ENCODE results near the gene ZER1. TPM values are rescaled to one million over a fixed set of nuclear protein-coding genes. Genes with fewer than 3 reads are reported as not detected.

Gene ZER1
- total RNA-seq, 1 donor from 2014 or later: 33.8 TPM

- Mint-ChIP-seq H3K27me3 (ENCODE audit: low read depth) (no peaks in the 10 kb centered on the region), H3K27ac (ENCODE audit: unreplicated experiment) (no peak overlapping the region), H3K36me3 (ENCODE audit: low read depth) (no peaks in the 10 kb centered on the region), H3K4me3 (ENCODE audit: unreplicated experiment) (no peak overlapping the region), H3K4me1 (ENCODE audit: low read depth) (peaks cover 9% of the 10 kb centered on the region), H3K9me3 (ENCODE audit: low read depth) (no peaks in the 10 kb centered on the region)
- DNase-seq (ENCODE audit: low spot score): peak; percentile 85
- TF ChIP-seq, protein P1, sequence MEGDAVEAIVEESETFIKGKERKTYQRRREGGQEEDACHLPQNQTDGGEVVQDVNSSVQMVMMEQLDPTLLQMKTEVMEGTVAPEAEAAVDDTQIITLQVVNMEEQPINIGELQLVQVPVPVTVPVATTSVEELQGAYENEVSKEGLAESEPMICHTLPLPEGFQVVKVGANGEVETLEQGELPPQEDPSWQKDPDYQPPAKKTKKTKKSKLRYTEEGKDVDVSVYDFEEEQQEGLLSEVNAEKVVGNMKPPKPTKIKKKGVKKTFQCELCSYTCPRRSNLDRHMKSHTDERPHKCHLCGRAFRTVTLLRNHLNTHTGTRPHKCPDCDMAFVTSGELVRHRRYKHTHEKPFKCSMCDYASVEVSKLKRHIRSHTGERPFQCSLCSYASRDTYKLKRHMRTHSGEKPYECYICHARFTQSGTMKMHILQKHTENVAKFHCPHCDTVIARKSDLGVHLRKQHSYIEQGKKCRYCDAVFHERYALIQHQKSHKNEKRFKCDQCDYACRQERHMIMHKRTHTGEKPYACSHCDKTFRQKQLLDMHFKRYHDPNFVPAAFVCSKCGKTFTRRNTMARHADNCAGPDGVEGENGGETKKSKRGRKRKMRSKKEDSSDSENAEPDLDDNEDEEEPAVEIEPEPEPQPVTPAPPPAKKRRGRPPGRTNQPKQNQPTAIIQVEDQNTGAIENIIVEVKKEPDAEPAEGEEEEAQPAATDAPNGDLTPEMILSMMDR (IDR thresholded peaks at IDR 0.05): no peak
Measured at GRCh38 chr9:128705051-128705965, 66.4 kb downstream of the ZER1 start.

DNA sequence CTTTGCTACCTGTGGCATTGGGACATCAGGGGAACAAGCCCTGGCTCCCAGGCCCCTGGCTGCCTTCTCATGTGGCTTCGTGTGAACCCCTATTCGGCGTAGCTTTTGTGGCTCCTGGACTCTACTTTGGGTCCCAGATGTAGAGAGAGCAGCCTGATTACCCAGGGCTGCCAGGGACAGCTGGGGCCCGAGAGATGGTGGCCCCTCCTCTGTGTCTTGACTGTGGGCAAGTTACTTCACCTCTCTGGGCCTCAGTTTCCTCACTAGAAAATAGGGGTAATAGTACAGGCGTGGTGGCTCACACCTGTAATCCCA is 67.4 kb downstream of the ZER1 start:
- H3K27ac Mint-ChIP-seq (ENCODE audit: unreplicated experiment): no peak overlapping the region
- H3K4me3 Mint-ChIP-seq (ENCODE audit: unreplicated experiment): no peak overlapping the region
- no peaks in the 10 kb centered on the region for H3K9me3 Mint-ChIP-seq (ENCODE audit: low read depth)
- peaks cover 9% of the 10 kb centered on the region for H3K4me1 Mint-ChIP-seq (ENCODE audit: low read depth)
- no peak for DNase-seq (ENCODE audit: low spot score)
- TF ChIP-seq, protein P1 (IDR thresholded peaks at IDR 0.05): no peak
- H3K27me3 Mint-ChIP-seq (ENCODE audit: low read depth): no peaks in the 10 kb centered on the region
- H3K36me3 Mint-ChIP-seq (ENCODE audit: low read depth): no peaks in the 10 kb centered on the region

GRCh38 chr9:128703616-128704355 is 67.9 kb downstream of the ZER1 start:
- H3K27ac Mint-ChIP-seq (ENCODE audit: unreplicated experiment): no peak overlapping the region
- DNase-seq (ENCODE audit: low spot score): peak; percentile 70
- H3K36me3 Mint-ChIP-seq (ENCODE audit: low read depth): no peaks in the 10 kb centered on the region
- TF ChIP-seq, protein P1 (IDR thresholded peaks at IDR 0.05): no peak
- no peaks in the 10 kb centered on the region for H3K27me3 Mint-ChIP-seq (ENCODE audit: low read depth)
- peak overlapping the region; percentile 76 for H3K4me3 Mint-ChIP-seq (ENCODE audit: unreplicated experiment)
- H3K4me1 Mint-ChIP-seq (ENCODE audit: low read depth): peaks cover 9% of the 10 kb centered on the region
- H3K9me3 Mint-ChIP-seq (ENCODE audit: low read depth): no peaks in the 10 kb centered on the region

- Mint-ChIP-seq H3K36me3 (ENCODE audit: low read depth) (no peaks in the 10 kb centered on the region), H3K9me3 (ENCODE audit: low read depth) (no peaks in the 10 kb centered on the region), H3K27ac (ENCODE audit: unreplicated experiment) (peak overlapping the region; percentile 71), H3K4me3 (ENCODE audit: unreplicated experiment) (peak overlapping the region; percentile 76), H3K4me1 (ENCODE audit: low read depth) (peaks cover 12% of the 10 kb centered on the region), H3K27me3 (ENCODE audit: low read depth) (no peaks in the 10 kb centered on the region)
- peak; percentile 87 for DNase-seq (ENCODE audit: low spot score)
- TF ChIP-seq, protein P1 (IDR thresholded peaks at IDR 0.05): no peak
Measured at GRCh38 chr9:128702949-128703615, 68.6 kb downstream of the ZER1 start.

DNA sequence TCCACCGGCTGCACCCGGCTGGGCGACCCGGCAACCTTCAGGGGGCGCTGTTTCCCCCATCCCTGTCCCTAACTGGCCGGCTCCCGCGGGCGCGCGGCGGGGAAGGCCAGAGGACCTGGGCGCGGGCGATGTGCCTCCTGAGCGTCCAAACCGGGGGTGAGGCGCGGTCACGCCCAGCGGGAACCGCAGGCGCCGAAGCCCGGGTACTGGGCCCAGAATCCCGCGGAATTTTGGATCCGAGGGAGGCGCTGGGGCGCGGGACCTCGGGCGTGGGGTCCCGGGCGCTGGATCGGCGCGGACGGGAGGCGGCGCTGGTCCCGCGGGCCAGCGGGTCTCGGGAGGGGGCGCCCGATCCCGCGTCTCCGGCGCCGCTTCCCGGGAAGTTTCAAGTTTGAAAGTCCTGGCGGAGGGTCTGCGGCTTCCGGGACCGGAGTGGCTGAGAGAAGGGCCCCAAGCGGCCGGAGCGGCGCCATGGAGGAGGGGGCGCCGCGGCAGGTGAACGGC is 69.2 kb downstream of the ZER1 start, which contains the start of gene PKN3:
Gene PKN3, plus strand, starts transcription at position 59 of the 504 bp plus-strand sequence. Its CDS starts 413 bp downstream, at position 472.
- peak; percentile 94 for DNase-seq (ENCODE audit: low spot score)

More for the DNA sequence above, 69.2 kb downstream of the ZER1 start, which contains the start of gene PKN3:
- Mint-ChIP-seq H3K4me3 (ENCODE audit: unreplicated experiment) (peak within 1 kb of the TSS; percentile 76), H3K4me1 (ENCODE audit: low read depth) (peaks cover 18% of the 10 kb centered on the region), H3K27me3 (ENCODE audit: low read depth) (no peaks in the 10 kb centered on the region), H3K9me3 (ENCODE audit: low read depth) (no peaks in the 10 kb centered on the region), H3K36me3 (ENCODE audit: low read depth) (no peaks in the 10 kb centered on the region), H3K27ac (ENCODE audit: unreplicated experiment) (peak within 1 kb of the TSS; percentile 71)
- TF ChIP-seq, protein P1 (IDR thresholded peaks at IDR 0.05): peak; percentile 97
